HCT116 (cell line): ENCODE results near the gene VASN. TPM values are rescaled to one million over a fixed set of nuclear protein-coding genes. Genes with fewer than 3 reads are reported as not detected.

Experiments
- ATAC-seq: fragments of 200-7000 bp; cut with Tn5 transposase; 2 replicates; pipeline ENCODE4 v1.9.1; 2020; ENCODE audit warnings: mild to moderate bottlenecking, moderate library complexity
- BruUV-seq: library from RNA; stranded (reverse); fragments of 400-500 nt; replicated peaks from 2 replicates; lab custom pipeline; 2021; lab: Mats Ljungman, UMichigan
- CTCF ChIA-PET: fragments of 300-600 bp; sonication (Branson Sonifier 250); formaldehyde crosslinking; loops from one replicate; lab custom pipeline; 2021; ENCODE audit warnings: antibody characterized with exemption; lab: Charles Lee
- POLR2A ChIA-PET: fragments of 300-600, 350-600 bp; sonication (Branson Sonifier 250); formaldehyde crosslinking; loops from one replicate; lab custom pipeline; 2021; ENCODE audit warnings: antibody characterized with exemption; lab: Charles Lee
- RAD21 ChIA-PET, 2 experiments: fragments of 300-600 bp; sonication (Branson Sonifier 250); formaldehyde crosslinking; loops; one replicate each; lab custom pipeline; 2023; ENCODE audit warnings: low total read pairs in 2 of 2; ENCODE audit not compliant: uncharacterized antibody in 2 of 2, unreplicated experiment in 2 of 2, low non-redundant PET in 1 of 2; lab: Charles Lee
- DNase-seq: peaks from one replicate; pipeline ENCODE4 v3.0.0-alpha.2; 2010; ENCODE audit warnings: low read depth, low spot score
- H2AFZ ChIP-seq: fragments of 200-600 bp; shearing (Covaris generic), sonication (generic); 2 replicates; pipeline ENCODE4 v1.6.1; 2017; ENCODE audit warnings: low read depth, mixed run types, mixed read lengths, antibody characterized with exemption, low read length; ENCODE audit not compliant: poor library complexity, severe bottlenecking
- H3K27ac ChIP-seq: 2 replicates; pipeline ENCODE4 v1.5.1; 2012; ENCODE audit warnings: low read depth, low read length
- H3K27me3 ChIP-seq: fragments of 200-600 bp; sonication (generic); 2 replicates; pipeline ENCODE4 v1.6.1; 2016; ENCODE audit warnings: mixed run types, low read length, mixed read lengths; ENCODE audit not compliant: insufficient read depth
- H3K36me3 ChIP-seq, 2 experiments: fragments of 200-500 bp in 1 of 2; fragments of 200-600 bp in 1 of 2; sonication (Bioruptor generic) in 1 of 2; sonication (generic) in 1 of 2; 2 replicates each; pipeline versions ENCODE4 v1.5.1 to v1.6.1; 2014 to 2016; ENCODE audit warnings: low read length in 2 of 2, inconsistent platforms in 1 of 2, mixed read lengths in 1 of 2, mixed run types in 1 of 2; ENCODE audit not compliant: insufficient read depth in 2 of 2, control insufficient read depth in 1 of 2
- H3K4me1 ChIP-seq, 2 experiments: fragments of 200-600 bp in 1 of 2; sonication (generic) in 1 of 2; 2 replicates each; pipeline versions ENCODE4 v1.5.1 to v1.6.1; 2012 to 2017; ENCODE audit warnings: low read length in 2 of 2, inconsistent platforms in 1 of 2, mild to moderate bottlenecking in 1 of 2, mixed read lengths in 1 of 2, mixed run types in 1 of 2, moderate library complexity in 1 of 2; ENCODE audit not compliant: insufficient read depth in 2 of 2, control insufficient read depth in 1 of 2
- H3K4me2 ChIP-seq: fragments of 200-600 bp; sonication (generic); 2 replicates; pipeline ENCODE4 v1.6.1; 2017; ENCODE audit warnings: mixed run types, low read length, mixed read lengths
- H3K4me3 ChIP-seq, 2 experiments: fragments of 200-600 bp in 1 of 2; sonication (generic) in 1 of 2; replicated peaks in 1 of 2; 2 replicates each; pipeline ENCODE4 v1.5.1; 2011 to 2016; ENCODE audit warnings: low read length in 2 of 2, control low read depth in 1 of 2, low read depth in 1 of 2, mild to moderate bottlenecking in 1 of 2, mixed read lengths in 1 of 2, mixed run types in 1 of 2
- H3K79me2 ChIP-seq: fragments of 200-600 bp; sonication (generic); 2 replicates; pipeline ENCODE4 v1.6.1; 2017; ENCODE audit warnings: mild to moderate bottlenecking, mixed run types, low read length, moderate library complexity, mixed read lengths; ENCODE audit not compliant: insufficient read depth
- H3K9ac ChIP-seq: fragments of 200-600 bp; sonication (generic); 2 replicates; pipeline ENCODE4 v1.6.1; 2016; ENCODE audit warnings: low read length, mixed read lengths
- H3K9me2 ChIP-seq: fragments of 200-600 bp; sonication (generic), shearing (Covaris generic); 2 replicates; pipeline ENCODE4 v1.6.1; 2017; ENCODE audit warnings: mixed run types, mild to moderate bottlenecking, moderate library complexity; ENCODE audit not compliant: insufficient read depth
- H3K9me3 ChIP-seq, 2 experiments: fragments of 200-500 bp in 1 of 2; fragments of 200-600 bp in 1 of 2; sonication (Bioruptor generic) in 1 of 2; sonication (generic) in 1 of 2; 2 replicates each; pipeline ENCODE4 v1.6.1; 2014 to 2017; ENCODE audit warnings: low read length in 2 of 2, mixed read lengths in 2 of 2, inconsistent platforms in 1 of 2, low read depth in 1 of 2, mild to moderate bottlenecking in 1 of 2, mixed run types in 1 of 2, moderate library complexity in 1 of 2; ENCODE audit not compliant: control insufficient read depth in 1 of 2, insufficient read depth in 1 of 2
- H4K20me1 ChIP-seq: fragments of 200-600 bp; sonication (generic), shearing (Covaris generic); 2 replicates; pipeline ENCODE4 v1.6.1; 2017; ENCODE audit warnings: mixed run types, mild to moderate bottlenecking, moderate library complexity; ENCODE audit not compliant: insufficient read depth
- EGR1 ChIP-seq: IDR thresholded peaks from 2 replicates; pipeline ENCODE4 v1.6.1; 2012; ENCODE audit warnings: low read depth
- FOSL1 ChIP-seq: IDR thresholded peaks from 2 replicates; pipeline ENCODE4 v1.6.1; 2012; ENCODE audit warnings: low read depth
- YY1 ChIP-seq: IDR thresholded peaks from 2 replicates; pipeline ENCODE4 v1.6.1; 2011; ENCODE audit warnings: low read length, low read depth, moderate library complexity, mild to moderate bottlenecking; ENCODE audit not compliant: insufficient replicate concordance; ENCODE audit errors: extremely low read depth
- intact Hi-C: fragments of 100-400 bp; cut with micrococcal nuclease; formaldehyde crosslinking; loops from 2 replicates; pipeline ENCODE4 v1.10.0; 2022
- total RNA-seq: library from RNA; stranded (reverse); gene quantifications from one replicate; pipeline ENCODE4 v1.2.1, GENCODE V29; 2021; ENCODE audit not compliant: unreplicated experiment
- TF ChIP-seq, protein P1 (sequence below): IDR thresholded peaks from 2 replicates; pipeline ENCODE4 v1.6.1; 2012
- TF ChIP-seq, protein P2 (sequence below): IDR thresholded peaks from 2 replicates; pipeline ENCODE4 v1.6.1; 2011; ENCODE audit warnings: mild to moderate bottlenecking, low read length, moderate library complexity; ENCODE audit not compliant: insufficient replicate concordance; ENCODE audit errors: extremely low read depth

VASN gene
- total RNA-seq, 1 experiment from 2014 or later, result 6.3 TPM

DNA sequence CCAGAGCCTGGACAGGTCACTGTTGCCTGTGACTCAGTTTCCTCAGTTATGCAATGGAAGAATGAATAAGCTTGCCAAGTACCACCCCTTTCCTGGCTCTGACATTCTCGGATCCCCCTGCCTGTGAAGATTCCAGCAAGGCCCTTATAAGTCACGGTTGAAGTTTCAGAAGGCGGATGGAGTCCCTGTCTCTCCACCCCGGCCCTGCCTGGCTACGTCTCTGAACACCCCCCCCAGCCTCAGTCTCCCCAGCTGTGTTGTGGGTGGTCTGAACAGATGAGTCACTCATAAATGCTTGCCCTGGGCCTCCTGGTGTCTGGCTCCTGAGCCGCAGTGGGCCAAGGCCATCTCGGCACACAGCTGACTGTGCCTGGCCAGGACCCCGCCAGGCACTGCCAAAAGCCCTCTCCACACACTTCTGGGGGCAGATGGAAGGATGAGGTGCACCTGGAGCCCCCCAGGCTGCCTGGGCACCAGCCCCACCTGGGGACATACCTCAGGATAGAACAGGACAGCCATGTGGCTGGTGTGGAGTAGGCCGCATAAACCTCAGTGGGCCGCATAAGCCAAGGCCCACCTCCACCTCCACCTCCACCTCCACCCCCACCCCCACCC, 15.4 kb downstream of the VASN start:
- Histone ChIP-seq H3K27ac (no peak overlapping the region), H3K9me2 (no peaks in the 10 kb centered on the region), H3K9ac (no peak overlapping the region), H3K4me1 (peaks cover 0 to 3% of the 10 kb centered on the region in 2 experiments; a peak in 1 of 4 replicates), H2AFZ (no peak overlapping the region), H3K27me3 (no peaks in the 10 kb centered on the region), H3K4me2 (no peak overlapping the region), H3K36me3 (no peaks in the 10 kb centered on the region), H3K9me3 (no peaks in the 10 kb centered on the region), H4K20me1 (no peaks in the 10 kb centered on the region), H3K4me3 (no peak overlapping the region), H3K79me2 (no peaks in the 10 kb centered on the region)
- DNase-seq (no peak), ATAC-seq (no peak)
- ChIA-PET POLR2A (no interaction called here), CTCF (interaction anchor here (1.7 kb wide), 1 partner anchor 16 kb away, joined by 3 read pairs; no protein-coding TSS in a partner anchor), RAD21 (interaction anchor here in 1 of 2 experiments (0.5 kb wide), 1 partner anchor 276 kb away, joined by 3 read pairs; no protein-coding TSS in a partner anchor)
- TF ChIP-seq, protein P1, sequence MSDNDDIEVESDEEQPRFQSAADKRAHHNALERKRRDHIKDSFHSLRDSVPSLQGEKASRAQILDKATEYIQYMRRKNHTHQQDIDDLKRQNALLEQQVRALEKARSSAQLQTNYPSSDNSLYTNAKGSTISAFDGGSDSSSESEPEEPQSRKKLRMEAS, result no peak
- TF ChIP-seq YY1 (no peak), FOSL1 (no peak)
- TF ChIP-seq, protein P2, sequence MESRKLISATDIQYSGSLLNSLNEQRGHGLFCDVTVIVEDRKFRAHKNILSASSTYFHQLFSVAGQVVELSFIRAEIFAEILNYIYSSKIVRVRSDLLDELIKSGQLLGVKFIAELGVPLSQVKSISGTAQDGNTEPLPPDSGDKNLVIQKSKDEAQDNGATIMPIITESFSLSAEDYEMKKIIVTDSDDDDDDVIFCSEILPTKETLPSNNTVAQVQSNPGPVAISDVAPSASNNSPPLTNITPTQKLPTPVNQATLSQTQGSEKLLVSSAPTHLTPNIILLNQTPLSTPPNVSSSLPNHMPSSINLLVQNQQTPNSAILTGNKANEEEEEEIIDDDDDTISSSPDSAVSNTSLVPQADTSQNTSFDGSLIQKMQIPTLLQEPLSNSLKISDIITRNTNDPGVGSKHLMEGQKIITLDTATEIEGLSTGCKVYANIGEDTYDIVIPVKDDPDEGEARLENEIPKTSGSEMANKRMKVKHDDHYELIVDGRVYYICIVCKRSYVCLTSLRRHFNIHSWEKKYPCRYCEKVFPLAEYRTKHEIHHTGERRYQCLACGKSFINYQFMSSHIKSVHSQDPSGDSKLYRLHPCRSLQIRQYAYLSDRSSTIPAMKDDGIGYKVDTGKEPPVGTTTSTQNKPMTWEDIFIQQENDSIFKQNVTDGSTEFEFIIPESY, result no peak
- BruUV-seq, result no TSS peak
- intact Hi-C loops, result no loop called here

DNA sequence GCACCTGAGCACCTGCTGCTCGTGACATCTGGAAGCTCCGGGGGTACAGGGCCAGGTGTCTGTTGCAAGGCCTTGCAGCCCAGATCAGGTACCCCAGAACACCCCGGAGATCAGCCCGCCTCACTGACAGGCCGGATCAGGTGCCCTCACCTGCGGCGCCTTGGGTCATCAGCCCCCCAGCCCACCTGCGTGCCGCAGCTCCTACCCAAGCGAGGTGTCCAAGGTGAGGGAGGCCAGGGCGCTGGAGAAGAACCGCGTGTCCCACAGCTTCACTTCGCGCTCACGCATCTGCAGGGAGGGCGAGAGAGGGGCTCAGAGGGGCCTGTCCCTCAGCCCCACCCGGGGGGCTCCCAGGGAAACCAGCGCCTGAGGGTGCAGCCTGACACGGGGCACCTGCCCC, 16.1 kb downstream of the VASN start:
- Histone ChIP-seq H4K20me1 (no peaks in the 10 kb centered on the region), H3K36me3 (no peaks in the 10 kb centered on the region), H3K27me3 (no peaks in the 10 kb centered on the region), H3K9ac (no peak overlapping the region), H3K9me3 (no peaks in the 10 kb centered on the region), H3K27ac (no peak overlapping the region), H3K4me1 (peaks cover 0 to 5% of the 10 kb centered on the region in 2 experiments; a peak in 2 of 4 replicates), H3K9me2 (no peaks in the 10 kb centered on the region), H3K4me2 (no peak overlapping the region), H3K79me2 (no peaks in the 10 kb centered on the region), H3K4me3 (no peak overlapping the region), H2AFZ (no peak overlapping the region)
- DNase-seq (no peak), ATAC-seq (no peak)
- TF ChIP-seq EGR1, result no peak
- no TSS peak for BruUV-seq
- ChIA-PET RAD21 (no interaction called here), POLR2A (no interaction called here), CTCF (no interaction called here)
- intact Hi-C loops, result no loop called here
